HG02571 (cell line): ENCODE data around the gene CLDN14.
"Not testable (repeated sequence)": the region's sequence is repeated elsewhere in the genome, so short reads cannot be mapped to it uniquely, and the experiment has no call there.

ENCODE experiments used
- ATAC-seq: cut with Tn5 transposase; IDR thresholded peaks from one replicate; pipeline ENCODE4 v1.9.1; 2021; ENCODE audit warnings: mild to moderate bottlenecking, moderate library complexity; ENCODE audit not compliant: unreplicated experiment

CLDN14 gene

GRCh38 chr21:36502365-36502764 is 22.4 kb upstream of the CLDN14 start:
- no peak for ATAC-seq

DNA sequence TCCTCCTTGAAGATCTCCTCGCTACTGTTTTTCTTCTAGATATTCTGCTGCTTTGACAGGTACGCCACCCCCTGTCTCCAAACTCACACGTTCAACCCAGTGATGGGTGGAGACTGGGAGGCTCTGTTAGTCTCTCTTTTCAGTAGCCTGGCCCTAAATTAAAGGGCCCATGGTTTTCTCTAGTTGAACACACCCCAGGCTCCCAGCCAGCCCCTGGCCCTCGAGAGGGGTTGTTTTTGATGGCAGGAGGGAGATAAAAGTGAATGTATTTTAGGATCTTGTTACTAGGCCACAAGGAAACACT is 21.6 kb upstream of the CLDN14 start:
- ATAC-seq: no peak

GRCh38 chr21:36499578-36500471 is 19.9 kb upstream of the CLDN14 start:
- no peak for ATAC-seq

- no peak for ATAC-seq
Observed at GRCh38 chr21:36494557-36494956, 14.6 kb upstream of the CLDN14 start.

- ATAC-seq: no peak
Observed at GRCh38 chr21:36491209-36491910, 11.4 kb upstream of the CLDN14 start.

GRCh38 chr21:36489776-36490165 is 9.8 kb upstream of the CLDN14 start:
- ATAC-seq: no peak

- ATAC-seq: no peak
Observed at GRCh38 chr21:36489103-36489775, 9.3 kb upstream of the CLDN14 start.

- ATAC-seq: no peak
Observed at GRCh38 chr21:36487641-36488307, 7.9 kb upstream of the CLDN14 start.

DNA sequence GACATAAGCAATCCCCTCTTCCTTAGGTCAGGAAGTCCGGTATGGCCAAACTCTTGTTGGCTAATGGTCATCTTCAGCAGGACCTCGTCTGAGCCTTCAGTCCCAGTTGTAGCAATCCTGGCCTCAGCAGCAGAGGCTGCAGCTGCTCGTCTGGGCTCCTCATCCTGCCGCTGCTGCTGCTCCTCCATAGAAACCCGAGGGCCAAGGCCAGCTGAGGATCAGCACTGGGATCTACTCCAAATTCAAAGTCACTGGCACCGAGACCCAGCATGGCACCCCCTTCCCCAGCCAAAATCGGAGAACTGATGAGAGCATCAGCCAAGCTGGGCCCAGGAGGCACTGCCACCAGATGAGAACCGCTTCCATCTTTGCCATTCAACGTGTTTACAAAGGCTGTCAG is 6.3 kb upstream of the CLDN14 start:
- ATAC-seq: no peak

DNA sequence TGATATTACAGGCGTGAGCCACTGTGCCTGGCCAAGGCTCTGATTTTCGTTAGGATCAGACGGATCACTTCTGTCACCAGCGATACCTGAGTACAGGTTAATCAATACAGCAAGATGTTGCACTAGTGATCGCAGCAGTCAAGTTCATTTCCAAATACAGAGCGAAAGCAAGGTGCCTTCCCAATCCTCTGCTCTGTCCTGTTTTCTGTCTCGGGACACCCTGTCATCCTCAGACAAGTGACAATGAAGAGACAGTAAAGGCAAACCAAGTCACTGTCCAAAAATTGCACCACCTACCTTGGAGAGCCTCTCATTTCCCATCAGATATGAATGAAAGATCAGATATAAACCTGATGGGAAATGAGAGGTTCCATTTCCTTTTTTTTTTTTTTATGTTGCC is 5.6 kb upstream of the CLDN14 start:
- ATAC-seq: no peak

GRCh38 chr21:36483095-36483494 is 3.2 kb upstream of the CLDN14 start:
- no peak for ATAC-seq

GRCh38 chr21:36482673-36483072 is 2.8 kb upstream of the CLDN14 start:
- ATAC-seq: no peak

DNA sequence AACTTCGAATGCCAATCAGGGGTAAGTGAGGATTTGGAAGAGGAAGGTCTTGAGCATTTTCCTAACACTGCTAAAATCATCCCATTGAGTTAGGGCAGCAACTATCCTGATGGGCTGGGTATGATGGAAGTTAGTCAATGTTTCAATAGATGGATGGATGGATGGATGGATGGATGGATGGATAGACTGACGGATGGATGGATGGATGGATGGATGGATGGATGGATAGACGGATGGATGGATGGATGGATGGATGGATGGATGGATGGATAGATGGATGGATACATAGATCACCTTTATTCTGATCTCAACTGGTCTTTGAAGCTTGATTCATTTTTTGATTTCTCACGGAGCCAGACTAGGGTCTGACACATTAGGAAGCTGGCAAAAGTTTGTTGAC is 2.3 kb upstream of the CLDN14 start:
- ATAC-seq: no peak

GRCh38 chr21:36481639-36482038 is 1.7 kb upstream of the CLDN14 start:
- no peak for ATAC-seq

DNA sequence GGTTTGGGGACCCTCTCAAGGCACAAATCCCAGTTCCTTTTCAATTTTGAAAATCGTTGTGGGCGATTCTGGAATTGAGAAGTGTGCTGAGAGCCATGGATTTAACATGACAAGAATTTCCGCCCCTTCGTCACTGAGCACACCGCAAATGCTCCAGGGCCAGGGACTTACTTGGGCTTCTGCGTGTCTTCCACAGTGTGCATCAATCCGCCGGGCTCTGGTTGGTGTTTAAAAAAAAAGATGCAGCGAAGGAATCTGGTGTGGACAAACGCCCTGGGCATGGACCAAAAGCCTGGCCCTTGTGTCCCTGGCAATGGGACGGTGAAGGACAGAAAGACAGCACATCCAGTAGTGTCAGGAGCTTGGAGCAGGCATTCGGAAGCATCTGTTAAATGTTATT is 696 bp upstream of the CLDN14 start:
- ATAC-seq: no peak

GRCh38 chr21:36478941-36479340 is 981 bp downstream of the CLDN14 start:
- ATAC-seq: no peak

DNA sequence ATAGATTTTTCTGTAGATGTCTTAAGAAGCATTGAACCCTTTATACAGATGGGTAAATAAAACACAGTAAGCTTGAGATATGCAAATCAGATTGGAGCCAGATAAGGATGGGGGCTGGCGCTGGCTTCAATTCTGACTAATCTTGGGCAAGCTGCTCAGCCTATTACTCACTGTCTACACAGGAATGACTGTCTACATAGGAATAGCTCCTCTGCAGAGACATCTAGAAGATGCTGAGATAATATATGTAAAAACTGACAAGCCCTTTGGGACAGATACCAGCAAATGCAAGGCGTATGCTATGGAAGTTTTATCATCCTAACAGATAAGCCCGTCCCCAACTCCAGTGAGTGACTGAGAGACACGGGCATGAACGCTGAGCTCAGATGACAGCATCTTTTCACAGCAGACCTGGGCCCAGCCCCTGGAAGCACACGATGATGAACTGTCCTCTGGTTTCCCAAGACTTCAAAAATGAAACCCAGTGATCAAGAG is 1.7 kb downstream of the CLDN14 start:
- ATAC-seq: no peak

GRCh38 chr21:36477559-36477958 is 2.4 kb downstream of the CLDN14 start:
- ATAC-seq: no peak

DNA sequence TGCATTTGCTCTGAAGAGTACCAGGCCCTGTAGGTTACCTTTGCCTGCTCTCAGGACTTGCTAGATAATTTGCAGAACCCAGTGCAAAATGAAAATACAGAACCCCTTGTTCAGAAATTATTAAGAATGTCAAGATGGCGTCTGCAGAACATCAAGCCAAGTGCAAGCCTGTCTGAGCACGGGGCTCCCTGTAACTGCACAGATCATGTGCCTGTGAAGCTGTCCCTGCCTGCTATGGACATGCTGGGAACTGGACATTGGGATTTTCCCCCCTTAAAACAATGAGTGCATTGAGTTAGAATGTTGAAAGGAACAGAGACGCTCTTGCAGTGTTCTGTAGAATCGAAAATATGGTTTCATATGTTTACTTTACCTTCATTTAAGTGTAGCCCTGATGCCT is 2.9 kb downstream of the CLDN14 start:
- ATAC-seq: no peak

DNA sequence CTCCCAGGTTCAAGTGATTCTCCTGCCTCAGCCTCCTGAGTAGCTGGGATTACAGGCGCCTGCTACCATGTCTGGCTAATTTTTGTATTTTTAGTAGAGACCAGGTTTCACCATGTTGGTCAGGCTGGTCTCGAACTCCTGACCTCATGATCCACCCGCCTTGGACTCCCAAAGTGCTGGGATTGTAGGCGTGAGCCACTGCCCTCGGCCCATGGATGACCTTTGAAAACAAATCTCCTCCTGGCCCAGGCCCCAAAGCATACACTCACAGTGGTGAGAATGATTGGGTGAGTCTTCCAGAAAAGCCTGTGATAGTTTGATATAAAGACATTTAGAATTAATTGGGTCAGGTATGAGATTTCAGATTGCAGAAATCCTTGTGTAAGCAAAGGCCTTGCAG is 3.4 kb downstream of the CLDN14 start:
- ATAC-seq: not testable (repeated sequence)

DNA sequence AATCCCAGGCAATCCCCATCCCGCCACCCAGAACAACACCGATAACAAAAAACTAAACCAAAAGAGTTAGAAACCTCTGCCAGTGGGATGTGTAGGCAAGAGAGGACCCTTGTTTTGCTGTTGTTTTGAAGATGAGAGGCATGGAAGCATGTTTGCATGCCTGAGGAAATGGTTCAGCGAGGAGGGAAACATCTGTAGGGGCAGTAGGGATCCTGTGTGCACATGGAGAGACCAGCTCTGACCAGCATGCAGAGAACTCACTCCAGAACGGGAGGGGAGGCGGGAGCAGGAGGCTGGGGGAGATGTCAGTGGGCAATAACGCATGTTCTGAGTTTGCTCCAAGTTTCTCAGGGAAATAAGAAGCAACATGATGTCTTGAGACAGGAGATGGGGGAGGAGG is 5.3 kb downstream of the CLDN14 start:
- ATAC-seq: no peak
